Dedifferentiated amniotic fluid mesenchymal stem cell (primary cell): ENCODE measurements around the gene PCDHB3.
"Not testable (repeated sequence)": the region's sequence is repeated elsewhere in the genome, so short reads cannot be mapped to it uniquely, and the experiment has no call there.

Source experiments
- DNase-seq: peaks from one replicate; pipeline ENCODE4 v3.0.0-alpha.2; 2016; ENCODE audit errors: extremely low spot score

The PCDHB3 gene

GRCh38 chr5:141135718-141136266 is 35.5 kb downstream of the PCDHB3 start:
- no peak for DNase-seq

DNA sequence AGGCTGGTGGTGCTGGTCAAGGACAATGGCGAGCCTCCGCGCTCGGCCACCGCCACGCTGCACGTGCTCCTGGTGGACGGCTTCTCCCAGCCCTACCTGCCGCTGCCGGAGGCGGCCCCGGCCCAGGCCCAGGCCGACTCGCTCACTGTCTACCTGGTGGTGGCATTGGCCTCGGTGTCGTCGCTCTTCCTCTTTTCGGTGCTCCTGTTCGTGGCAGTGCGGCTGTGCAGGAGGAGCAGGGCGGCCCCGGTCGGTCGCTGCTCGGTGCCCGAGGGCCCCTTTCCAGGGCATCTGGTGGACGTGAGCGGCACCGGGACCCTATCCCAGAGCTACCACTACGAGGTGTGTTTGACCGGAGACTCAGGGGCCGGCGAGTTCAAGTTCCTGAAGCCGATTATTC is 37.1 kb downstream of the PCDHB3 start:
- DNase-seq = not testable (repeated sequence)

GRCh38 chr5:141149812-141150211 is 49.5 kb downstream of the PCDHB3 start, which contains the start of gene PCDHB6:
Gene PCDHB6 (plus strand): TSS chr5:141150057. CDS start chr5:141150258, 201 bp downstream.
- no peak for DNase-seq

GRCh38 chr5:141150224-141150992 is 50.1 kb downstream of the PCDHB3 start:
- DNase-seq = no peak

DNA sequence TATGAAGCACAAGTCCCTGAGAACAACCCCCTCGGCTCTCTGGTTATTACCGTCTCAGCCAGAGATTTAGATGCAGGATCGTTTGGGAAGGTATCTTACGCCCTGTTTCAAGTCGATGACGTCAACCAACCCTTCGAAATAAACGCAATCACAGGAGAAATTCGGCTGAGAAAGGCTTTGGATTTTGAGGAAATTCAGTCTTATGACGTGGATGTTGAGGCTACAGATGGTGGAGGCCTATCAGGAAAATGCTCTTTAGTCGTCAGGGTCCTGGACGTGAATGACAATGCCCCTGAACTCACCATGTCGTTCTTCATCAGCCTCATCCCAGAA is 50.7 kb downstream of the PCDHB3 start:
- DNase-seq = no peak

GRCh38 chr5:141151632-141152031 is 51.4 kb downstream of the PCDHB3 start:
- DNase-seq = not testable (repeated sequence)

- not testable (repeated sequence) for DNase-seq
Measured at GRCh38 chr5:141152096-141152495, 51.8 kb downstream of the PCDHB3 start.
